Ovary (tissue), 9 donors: Measurements from ENCODE around the gene PAN2. TPM values are rescaled to one million over a fixed set of nuclear protein-coding genes. Genes with fewer than 3 reads are reported as not detected.

Source experiments
- DNase-seq, 5 donors: peaks; one replicate each; pipeline ENCODE4 v3.0.0-alpha.2; 2019 to 2020
- H3K27ac ChIP-seq, 2 donors: fragments of 200-600 bp; one replicate each; pipeline versions ENCODE4 v1.5.1 to v1.8.0; 2019 to 2022
- H3K27me3 ChIP-seq: fragments of 200-600 bp; one replicate; pipeline ENCODE4 v1.8.0; 2022
- H3K36me3 ChIP-seq: fragments of 200-600 bp; sonication (generic); one replicate; pipeline ENCODE4 v1.5.1; 2019
- H3K4me1 ChIP-seq: one replicate; pipeline ENCODE4 v1.8.1; 2013; ENCODE audit warnings: mild to moderate bottlenecking, moderate library complexity; ENCODE audit not compliant: insufficient read depth
- H3K4me3 ChIP-seq: fragments of 200-600 bp; sonication (generic); one replicate; pipeline ENCODE4 v1.5.1; 2017
- H3K9me3 ChIP-seq, 2 donors: fragments of 200-600 bp in 1 of 2; sonication (generic) in 1 of 2; one replicate each; pipeline versions ENCODE4 v1.5.1 to v1.8.1; 2013 to 2019; ENCODE audit warnings: mild to moderate bottlenecking in 1 of 2, moderate library complexity in 1 of 2
- CTCF ChIP-seq, 3 donors: fragments of 450-650 bp in 2 of 3; fragments of 200-600 bp in 1 of 3; IDR thresholded peaks; one replicate each; pipeline versions ENCODE4 v1.5.1 to v1.8.0; 2016 to 2022; ENCODE audit warnings: antibody characterized with exemption in 3 of 3, mild to moderate bottlenecking in 1 of 3
- EP300 ChIP-seq: sonication (generic); formaldehyde crosslinking; IDR thresholded peaks from one replicate; pipeline ENCODE4 v1.6.1; 2017; ENCODE audit warnings: antibody characterized with exemption
- POLR2A ChIP-seq: fragments of 450-650 bp; IDR thresholded peaks from one replicate; pipeline ENCODE4 v1.6.1; 2017; ENCODE audit warnings: antibody characterized with exemption, mild to moderate bottlenecking, moderate library complexity
- WGBS, 3 donors: extraction: QIAGEN DNeasy Blood & Tissue Kit in 1 of 3; methylation state at CpG; one replicate each; pipeline versions ENCODE4 v1.1.5 to v1.1.7; 2013 to 2017; 5-methylcytosine and 5-hydroxymethylcytosine counted together
- intact Hi-C, 4 donors: fragments of 100-400 bp; cut with DNase I; formaldehyde crosslinking; loops; one replicate each; pipeline versions ENCODE4 v1.11.0 to v1.15.1; 2022 to 2023
- polyA plus RNA-seq, 2 donors: library from polyadenylated mRNA; stranded (reverse); fragments of 200-250 nt in 1 of 2; fragments of 350-450 nt in 1 of 2; fragmentation: Illumina TruSeq in 1 of 2; extraction: RNeasy Lipid Tissue Mini Kit (QIAGEN cat#74804) in 1 of 2; gene quantifications; one replicate each; pipeline ENCODE4 v1.2.3, GENCODE V29; 2013 to 2014
- total RNA-seq, 7 donors: library from RNA; depleted of rRNA in 2 of 7; stranded (reverse); fragments of >200 nt in 2 of 7; fragmentation: NEBNext Ultra II Directional in 3 of 7; extraction: Animal tissue kit (Norgen Biotek cat#: 25700) in 3 of 7; gene quantifications; one replicate each; pipeline versions ENCODE4 v1.1.0 to v1.2.4, GENCODE V29; 2016 to 2023
- donor health status: DM: no; HTN: no; CAD: no; lungs with moderate emphysema.
- donor health status: DM: no; HTN: no; CAD: no.
- donor health status: Bipolar disorder and iron deficiency.
- donor health status: DM: yes; HTN: yes; CAD: no.
- donor health status: DM: no; HTN: no; CAD: no.
- donor health status: DM: yes; HTN: yes; CAD: no.

The PAN2 gene
- total and polyA plus RNA-seq, 9 donors, result 41.0 to 103 (median 70.0) TPM

GRCh38 chr12:56377310-56377988 is 43.6 kb upstream of the PAN2 start:
- H3K27me3 ChIP-seq, result no peaks in the 10 kb centered on the region
- H3K36me3 ChIP-seq, result no peaks in the 10 kb centered on the region
- intact Hi-C loops, result loop anchor here in 1 of 4 donors (10.0 kb wide), 1 partner anchor 67 kb away; the partner anchor contains the start of gene TIMELESS
- no peak overlapping the region for H3K4me3 ChIP-seq
- H3K9me3 ChIP-seq, result no peaks in the 10 kb centered on the region
- TF ChIP-seq EP300 (no peak), CTCF (IDR thresholded peaks at IDR 0.05) (no peak), POLR2A (no peak)
- no peak for DNase-seq
- H3K27ac ChIP-seq, result no peak overlapping the region
- 60 to 72% (median 63%) methylated on average over 4 of the region's 4 CpGs for WGBS, 3 donors
- no peaks in the 10 kb centered on the region for H3K4me1 ChIP-seq

GRCh38 chr12:56375598-56376434 is 42.0 kb upstream of the PAN2 start:
- intact Hi-C loops, result loop anchor here in 1 of 4 donors (10.0 kb wide), 1 partner anchor 69 kb away; the partner anchor contains the start of gene TIMELESS
- H3K36me3 ChIP-seq, result no peaks in the 10 kb centered on the region
- DNase-seq, result no peak
- no peak overlapping the region for H3K27ac ChIP-seq
- 65 to 70% (median 67%) methylated on average over 11 of the region's 11 CpGs for WGBS, 3 donors
- H3K27me3 ChIP-seq, result no peaks in the 10 kb centered on the region
- H3K9me3 ChIP-seq, result no peaks in the 10 kb centered on the region
- H3K4me3 ChIP-seq, result no peak overlapping the region
- no peak for TF ChIP-seq EP300
- TF ChIP-seq POLR2A, result no peak
- no peak for TF ChIP-seq CTCF (IDR thresholded peaks at IDR 0.05)
- H3K4me1 ChIP-seq, result no peaks in the 10 kb centered on the region

- DNase-seq, result no peak
- intact Hi-C loops, result loop anchor here in 1 of 4 donors (10.0 kb wide), 1 partner anchor 70 kb away; the partner anchor contains the start of gene TIMELESS
- no peak for TF ChIP-seq EP300
- no peak for TF ChIP-seq CTCF (IDR thresholded peaks at IDR 0.05)
- no peak for TF ChIP-seq POLR2A
- H3K27ac ChIP-seq, result no peak overlapping the region
- H3K27me3 ChIP-seq, result no peaks in the 10 kb centered on the region
- H3K4me1 ChIP-seq, result no peaks in the 10 kb centered on the region
- H3K4me3 ChIP-seq, result no peak overlapping the region
- H3K36me3 ChIP-seq, result no peaks in the 10 kb centered on the region
- 71 to 75% (median 74%) methylated on average over 7 of the region's 7 CpGs for WGBS, 3 donors
- no peaks in the 10 kb centered on the region for H3K9me3 ChIP-seq
Observed at GRCh38 chr12:56374726-56375597, 41.2 kb upstream of the PAN2 start.

DNA sequence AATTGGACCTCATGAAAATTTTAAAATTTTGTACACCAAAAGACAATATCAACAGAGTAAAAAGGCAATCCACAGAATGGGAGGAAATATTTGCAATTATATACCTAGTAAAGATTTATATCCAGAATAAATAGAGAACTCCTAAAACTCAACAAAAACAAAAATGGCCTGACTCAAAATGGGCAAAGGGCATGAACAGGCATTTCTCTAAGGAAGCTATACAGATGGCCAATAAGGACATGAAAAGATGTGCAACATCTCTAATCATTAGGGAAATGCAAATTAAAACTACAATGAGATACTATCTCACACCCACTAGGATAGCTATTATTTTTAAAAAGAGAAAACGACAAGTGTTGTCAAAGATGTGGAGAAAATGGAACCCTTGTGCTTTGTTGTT is 39.7 kb upstream of the PAN2 start:
- TF ChIP-seq POLR2A (no peak), CTCF (IDR thresholded peaks at IDR 0.05) (no peak), EP300 (no peak)
- WGBS, 3 donors, result 92 to 94% (median 92%) methylated on average over 1 of the region's 1 CpG
- no peak overlapping the region for H3K4me3 ChIP-seq
- no peak overlapping the region for H3K27ac ChIP-seq
- no peak for DNase-seq
- intact Hi-C loops, result loop anchor here in 1 of 4 donors (10.0 kb wide), 1 partner anchor 71 kb away; the partner anchor contains the start of gene TIMELESS
- no peaks in the 10 kb centered on the region for H3K27me3 ChIP-seq
- H3K9me3 ChIP-seq, result no peaks in the 10 kb centered on the region
- H3K36me3 ChIP-seq, result no peaks in the 10 kb centered on the region
- H3K4me1 ChIP-seq, result no peaks in the 10 kb centered on the region
